GM21515 (cell line): ENCODE results near the gene EWSR1.
"Not testable (repeated sequence)": the region's sequence is repeated elsewhere in the genome, so short reads cannot be mapped to it uniquely, and the experiment has no call there.

Source experiments
- ATAC-seq: cut with Tn5 transposase; IDR thresholded peaks from one replicate; pipeline ENCODE4 v1.9.1; 2021; ENCODE audit not compliant: unreplicated experiment

The EWSR1 gene

DNA sequence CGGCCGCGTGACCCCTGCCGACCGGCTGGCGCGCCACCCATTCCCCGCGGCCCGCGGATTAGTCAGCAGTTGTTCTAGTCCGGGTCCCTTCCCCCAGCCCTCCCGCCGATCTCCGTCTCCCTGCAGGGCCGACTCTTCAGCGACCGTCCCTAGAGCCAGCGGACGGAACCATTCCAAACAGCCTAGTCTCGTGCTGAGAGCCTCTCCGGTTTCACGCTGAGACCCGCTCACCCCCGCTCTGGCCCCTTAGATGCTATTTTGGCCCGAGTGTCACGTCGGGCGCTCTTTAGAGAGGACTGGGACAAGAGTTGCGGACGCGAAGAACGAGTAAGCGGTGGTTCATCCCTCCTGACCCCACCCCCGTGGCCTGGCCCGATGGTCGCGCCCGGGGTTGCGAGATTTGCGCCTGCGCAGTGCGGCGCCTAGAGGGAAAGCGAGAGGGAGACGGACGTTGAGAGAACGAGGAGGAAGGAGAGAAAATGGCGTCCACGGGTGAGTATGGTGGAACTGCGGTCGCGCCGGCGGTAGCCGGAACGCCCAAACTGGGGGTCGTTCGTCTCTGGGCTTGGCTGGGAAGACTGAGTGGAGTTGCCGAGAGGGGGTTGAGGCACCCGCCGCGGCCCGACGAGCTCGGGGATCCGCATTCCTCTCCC is at the start of gene EWSR1, which contains the start of gene RHBDD3:
EWSR1 (plus strand) TSS at position 411 of the 653 bp plus-strand sequence; CDS start at position 480, 69 bp downstream.
RHBDD3 (minus strand) TSS at position 124 of the 653 bp plus-strand sequence. CDS start 2,355 bp downstream, outside the sequence.
- ATAC-seq: peak; percentile 84

- ATAC-seq: no peak
Measured at GRCh38 chr22:29218758-29219408, 49.2 kb upstream of the EWSR1 start.

DNA sequence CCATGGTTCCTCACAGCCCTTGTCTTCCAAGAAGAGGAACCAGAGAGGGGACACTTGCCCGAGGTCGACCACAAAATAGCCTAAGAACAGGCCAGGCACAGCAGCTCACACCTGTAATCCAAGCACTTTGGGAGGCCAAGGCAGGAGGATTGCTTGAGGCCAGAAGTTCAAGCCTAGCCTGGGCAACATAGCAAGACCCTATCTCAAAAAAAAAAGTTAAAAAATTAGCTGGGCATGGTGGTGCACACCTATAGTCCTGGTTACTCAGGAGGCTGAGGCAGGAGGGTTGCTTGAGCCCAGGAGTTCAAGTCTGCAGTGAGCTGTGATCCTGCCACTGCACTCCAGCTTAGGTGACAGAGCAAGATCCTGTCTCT is 48.7 kb upstream of the EWSR1 start:
- not testable (repeated sequence) for ATAC-seq

DNA sequence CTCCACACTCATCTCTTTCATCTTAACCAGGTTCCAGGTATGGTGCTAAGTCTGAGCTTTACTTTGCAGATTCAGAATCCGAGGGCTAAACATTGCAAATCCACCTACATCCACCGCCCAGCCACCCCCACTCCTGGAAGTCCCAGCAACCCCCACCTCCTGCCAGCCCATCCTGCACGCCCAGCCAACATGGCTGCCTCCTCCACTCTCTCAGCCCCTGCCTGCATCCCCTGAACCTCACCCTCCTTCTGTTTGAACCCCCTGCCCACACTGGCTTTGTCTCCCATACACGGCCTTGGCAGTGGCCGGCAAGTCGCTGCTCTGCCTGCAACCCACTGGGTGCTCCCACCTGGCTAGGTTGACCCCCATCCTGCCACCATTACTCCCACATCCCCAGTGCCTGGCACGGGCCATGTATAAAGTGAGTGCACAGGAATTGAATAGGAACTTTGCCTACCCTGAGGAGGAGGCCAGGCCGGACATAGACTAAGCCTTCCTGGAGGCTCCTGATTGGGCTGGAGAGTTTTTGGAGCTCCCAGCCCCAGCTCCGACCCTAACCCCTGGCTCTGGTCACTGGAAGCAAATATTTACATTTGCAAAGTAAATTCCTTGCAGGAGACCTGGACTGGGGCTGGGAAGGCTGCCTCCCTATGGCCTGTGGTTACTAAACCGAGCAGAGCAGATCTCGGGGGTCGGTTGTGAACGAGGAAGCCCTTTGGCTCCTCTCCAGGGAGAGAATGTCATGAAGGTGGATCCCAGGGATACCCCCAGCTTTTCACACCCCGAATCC is 48.0 kb upstream of the EWSR1 start:
- no peak for ATAC-seq

- ATAC-seq: no peak
Measured at GRCh38 chr22:29224121-29224858, 43.8 kb upstream of the EWSR1 start.

DNA sequence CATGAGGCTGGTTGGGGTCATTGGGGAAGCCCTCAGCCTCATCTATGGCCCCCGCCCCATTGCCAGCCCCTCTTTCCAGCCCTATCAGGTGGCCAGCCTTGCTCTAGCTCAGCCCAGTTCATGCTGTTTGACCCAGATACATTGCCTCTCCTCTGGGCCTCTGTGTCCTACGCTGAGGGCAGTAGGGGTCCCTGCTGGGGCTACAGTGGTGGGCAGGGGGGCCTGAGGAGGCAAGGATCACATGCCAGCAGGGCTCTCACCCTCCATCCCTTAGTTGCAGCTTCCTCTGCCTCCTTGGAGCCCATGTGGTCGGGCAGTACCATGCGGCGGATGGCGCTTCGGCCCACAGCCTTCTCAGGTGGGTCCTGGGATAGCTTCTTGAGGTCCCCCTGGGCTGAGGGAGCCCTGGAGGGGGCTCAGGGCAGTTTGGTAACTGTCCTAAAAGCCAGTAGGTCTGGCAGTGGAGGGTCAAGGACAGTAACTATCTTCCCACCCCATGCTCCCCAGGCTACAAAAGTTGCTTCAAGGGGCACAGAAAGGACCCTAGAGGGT is 43.1 kb upstream of the EWSR1 start:
- no peak for ATAC-seq

DNA sequence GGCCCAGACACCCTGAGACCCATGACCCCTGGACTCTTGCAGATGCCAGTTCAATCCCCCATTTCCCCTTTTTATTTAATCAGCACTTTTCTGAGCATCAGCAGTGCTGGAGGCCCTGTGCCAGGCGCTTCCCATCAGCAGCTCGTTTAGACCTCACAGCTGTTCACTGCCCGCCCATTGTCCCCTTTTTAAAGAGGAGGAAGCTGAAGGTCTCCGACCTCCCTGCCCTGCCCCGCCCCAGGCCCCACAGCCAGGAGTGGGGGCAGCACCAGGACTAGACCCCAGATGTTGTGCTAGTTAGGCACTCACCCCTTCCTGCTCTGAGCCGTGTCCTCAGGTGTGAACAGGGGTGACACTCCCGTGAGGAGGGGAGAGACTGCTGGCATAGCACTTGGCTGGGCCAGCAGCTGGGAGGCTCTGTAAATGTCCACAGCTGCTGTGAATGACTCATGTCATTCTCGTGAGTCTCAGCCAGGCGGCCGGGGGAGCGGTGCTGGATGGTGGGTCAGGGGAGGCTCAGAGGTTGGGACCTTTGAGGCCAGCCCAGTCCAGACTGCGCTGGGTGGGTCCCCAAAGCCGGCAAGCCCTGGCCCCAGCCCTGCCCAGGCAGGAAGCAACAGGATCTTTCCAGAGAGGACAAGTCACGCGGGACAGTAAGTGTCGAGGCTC is 42.5 kb upstream of the EWSR1 start:
- ATAC-seq: no peak

DNA sequence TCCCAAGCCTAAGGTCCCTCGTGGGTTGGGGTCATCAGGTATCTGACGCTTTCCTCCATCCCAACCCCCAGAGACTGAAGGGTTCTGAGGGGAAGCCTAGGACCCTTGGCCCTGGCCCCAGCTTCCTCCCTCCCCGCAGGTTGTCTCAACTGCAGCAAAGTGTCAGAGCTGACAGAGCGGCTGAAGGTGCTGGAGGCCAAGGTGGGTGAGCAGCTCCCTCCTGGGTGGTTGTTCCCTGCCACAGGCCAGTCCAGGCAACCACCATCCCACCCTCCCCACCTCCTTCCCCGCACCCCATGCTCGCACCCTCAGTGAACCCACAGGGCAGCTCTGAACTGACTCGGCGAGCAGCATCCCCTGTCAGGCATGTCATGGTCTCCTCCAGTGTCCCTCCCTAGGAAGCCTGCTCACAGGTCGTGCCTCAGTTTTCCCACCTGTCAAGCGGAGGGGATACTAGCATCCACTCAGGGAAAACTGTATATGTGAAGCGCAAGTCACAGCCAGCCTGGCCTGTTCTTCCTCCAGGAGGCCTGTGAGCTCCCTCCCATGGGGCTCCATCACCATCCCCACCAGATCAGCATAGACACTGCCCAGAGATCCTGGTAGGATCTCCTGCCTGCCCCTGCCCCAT is 41.6 kb upstream of the EWSR1 start:
- no peak for ATAC-seq

GRCh38 chr22:29230972-29231875 is 36.8 kb upstream of the EWSR1 start:
- ATAC-seq: no peak

DNA sequence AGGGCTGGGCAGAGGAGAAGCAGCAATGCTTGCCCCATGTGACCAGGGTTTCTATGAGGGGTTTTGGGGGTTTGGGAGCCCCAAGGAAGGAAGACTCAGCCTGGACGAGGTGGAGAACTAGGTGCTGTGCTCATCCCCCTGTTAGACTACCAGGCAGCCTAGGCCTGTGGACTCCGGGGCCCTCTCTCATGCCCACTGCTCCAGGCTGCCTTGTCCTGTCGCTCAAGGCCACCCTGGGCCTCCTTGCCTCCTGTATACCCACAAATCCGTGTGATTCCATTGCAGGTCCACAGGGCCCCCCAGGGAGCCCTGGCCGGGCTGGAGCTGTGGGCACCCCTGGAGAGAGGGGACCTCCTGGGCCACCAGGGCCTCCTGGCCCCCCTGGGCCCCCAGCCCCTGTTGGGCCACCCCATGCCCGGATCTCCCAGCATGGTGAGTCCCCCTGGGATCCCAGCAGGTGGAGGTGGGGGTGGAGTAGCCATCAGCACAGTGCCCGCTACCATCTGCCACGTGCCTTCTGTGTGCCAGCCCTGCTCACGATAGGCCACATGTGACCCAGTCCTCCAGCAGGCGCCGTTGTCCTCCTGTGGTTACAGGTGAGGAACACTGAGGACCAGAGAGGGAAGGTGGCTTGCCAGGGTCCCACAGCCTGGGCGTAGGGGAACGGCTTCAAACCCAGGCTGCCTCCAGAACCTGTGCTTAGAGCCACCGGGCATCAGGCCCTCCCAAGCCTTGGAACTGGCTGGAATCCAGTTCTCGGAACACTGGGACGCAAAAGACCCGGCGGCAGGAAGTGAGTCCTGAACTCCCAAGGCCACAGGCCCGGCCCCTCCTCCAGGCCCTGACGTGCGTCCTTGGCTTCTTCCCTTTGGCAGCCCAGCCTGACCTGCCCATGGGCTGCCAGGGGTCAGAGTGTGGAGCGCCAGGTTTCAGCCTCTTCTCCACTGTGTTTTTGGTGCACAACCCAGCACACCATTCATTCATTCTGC is 35.8 kb upstream of the EWSR1 start:
- no peak for ATAC-seq

GRCh38 chr22:29233277-29233877 is 34.7 kb upstream of the EWSR1 start:
- ATAC-seq: no peak

GRCh38 chr22:29240481-29240880 is 27.6 kb upstream of the EWSR1 start:
- not testable (repeated sequence) for ATAC-seq

DNA sequence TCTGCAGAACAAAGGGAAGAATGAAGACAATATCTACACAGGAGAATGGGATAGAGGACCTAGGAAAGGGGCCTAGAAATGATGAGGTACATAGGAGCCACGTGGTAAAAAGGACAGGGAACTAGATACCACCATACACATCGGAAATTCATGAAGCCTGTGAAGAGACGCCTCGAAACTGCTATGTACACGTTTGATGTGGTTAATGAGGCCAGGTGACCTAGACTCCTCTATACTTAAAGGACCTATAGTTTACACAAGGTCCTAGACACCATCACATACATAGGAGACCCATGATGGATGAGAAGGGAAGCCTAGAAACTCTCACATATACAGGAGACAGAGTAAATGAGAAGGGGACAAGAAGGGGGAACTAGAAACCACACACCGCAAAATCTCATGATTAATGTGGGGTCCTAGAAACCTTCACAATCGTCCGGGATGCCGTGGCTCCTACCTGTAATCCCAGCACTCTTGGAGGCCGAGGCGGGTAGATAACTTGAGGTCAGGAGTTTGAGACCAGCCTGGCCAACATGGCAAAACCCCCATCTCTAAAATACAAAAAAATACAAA is 24.1 kb upstream of the EWSR1 start:
- no peak for ATAC-seq

DNA sequence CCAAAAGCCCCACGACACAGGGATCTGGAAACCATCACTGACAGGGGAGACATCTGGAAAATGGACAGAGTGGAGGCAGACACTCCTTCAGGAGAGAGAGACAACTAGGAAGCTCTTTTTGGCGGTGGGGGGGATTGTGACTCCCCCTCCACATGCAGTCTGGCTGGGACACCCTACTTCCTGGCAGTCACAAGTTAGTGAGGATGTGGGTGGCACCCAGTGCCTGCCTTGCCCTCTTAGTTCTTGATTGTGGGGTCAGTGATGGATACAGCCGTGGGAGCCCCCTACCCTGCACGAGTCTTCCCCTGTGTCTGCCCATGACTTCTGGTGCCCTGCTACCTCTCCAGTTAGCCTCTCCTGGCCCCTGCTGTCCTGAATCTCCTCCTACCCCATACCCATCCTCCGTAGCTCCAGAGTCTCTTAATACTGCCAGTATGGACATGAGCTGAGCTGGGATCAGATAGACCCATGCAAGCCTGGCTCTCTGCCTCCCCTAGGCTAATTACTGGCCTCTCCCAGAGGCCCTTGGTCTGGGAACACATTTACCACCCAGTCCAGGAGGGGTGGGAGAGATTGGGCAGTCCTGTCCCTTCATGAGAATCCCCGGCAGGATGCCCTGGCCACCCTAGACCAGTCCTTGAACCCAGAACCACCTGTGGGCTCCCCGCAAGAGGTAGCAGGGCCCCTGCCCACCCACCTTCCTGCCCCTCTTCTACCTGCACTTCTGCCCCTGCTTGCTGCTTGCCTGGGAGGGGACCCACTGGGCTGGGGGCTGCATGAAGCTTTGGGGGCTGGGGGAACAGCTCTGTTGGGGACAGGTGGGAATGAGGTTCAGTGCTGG is 23.1 kb upstream of the EWSR1 start:
- ATAC-seq: no peak

- no peak for ATAC-seq
Measured at GRCh38 chr22:29245626-29246385, 22.3 kb upstream of the EWSR1 start.
